ENCODE data around the gene AKR1A1. TPM values are rescaled to one million over a fixed set of nuclear protein-coding genes. Genes with fewer than 3 reads are reported as not detected.
A peak's percentile ranks its signal among the peaks of the same experiment; 100 is the strongest.

The AKR1A1 gene
- total and polyA plus RNA-seq, 2 experiments from 2014 or later: 186 to 275 TPM

DNA sequence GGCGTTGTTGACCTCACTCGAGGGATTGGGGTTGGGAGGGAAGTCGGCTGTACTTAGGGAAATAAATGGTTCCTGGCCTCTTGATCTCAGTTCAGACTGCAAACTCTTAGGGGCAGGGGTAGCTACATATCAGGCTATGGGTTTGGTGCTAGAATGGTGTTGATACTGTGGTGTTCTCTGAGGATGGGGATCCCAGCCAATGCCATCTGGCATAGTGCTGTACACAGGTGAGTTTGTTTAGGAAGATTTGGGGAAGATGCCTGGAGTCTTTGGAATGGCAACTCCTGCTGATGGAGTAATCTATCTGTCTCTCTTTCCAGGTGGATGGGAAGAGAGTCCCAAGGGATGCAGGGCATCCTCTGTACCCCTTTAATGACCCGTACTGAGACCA lies 18.9 kb downstream of the AKR1A1 start (continued):
- TF ChIP-seq ZNF114 (CRISPR knock-in tag; IDR thresholded peaks at IDR 0.05) (no peak), EZH2phosphoT487 (IDR thresholded peaks at IDR 0.05; ENCODE audit: unreplicated experiment) (no peak), NANOG (IDR thresholded peaks at IDR 0.05; ENCODE audit: borderline replicate concordance) (no peak), POLR2AphosphoS5 (IDR thresholded peaks at IDR 0.05; ENCODE audit: low read depth) (no peak), ETS1 (IDR thresholded peaks at IDR 0.05) (no peak), ZNF331 (CRISPR knock-in tag; IDR thresholded peaks at IDR 0.05; ENCODE audit: low read depth) (no peak), STAT1 (IDR thresholded peaks at IDR 0.05; ENCODE audit: unreplicated experiment) (no peak)
- TF ChIP-seq, protein P1, sequence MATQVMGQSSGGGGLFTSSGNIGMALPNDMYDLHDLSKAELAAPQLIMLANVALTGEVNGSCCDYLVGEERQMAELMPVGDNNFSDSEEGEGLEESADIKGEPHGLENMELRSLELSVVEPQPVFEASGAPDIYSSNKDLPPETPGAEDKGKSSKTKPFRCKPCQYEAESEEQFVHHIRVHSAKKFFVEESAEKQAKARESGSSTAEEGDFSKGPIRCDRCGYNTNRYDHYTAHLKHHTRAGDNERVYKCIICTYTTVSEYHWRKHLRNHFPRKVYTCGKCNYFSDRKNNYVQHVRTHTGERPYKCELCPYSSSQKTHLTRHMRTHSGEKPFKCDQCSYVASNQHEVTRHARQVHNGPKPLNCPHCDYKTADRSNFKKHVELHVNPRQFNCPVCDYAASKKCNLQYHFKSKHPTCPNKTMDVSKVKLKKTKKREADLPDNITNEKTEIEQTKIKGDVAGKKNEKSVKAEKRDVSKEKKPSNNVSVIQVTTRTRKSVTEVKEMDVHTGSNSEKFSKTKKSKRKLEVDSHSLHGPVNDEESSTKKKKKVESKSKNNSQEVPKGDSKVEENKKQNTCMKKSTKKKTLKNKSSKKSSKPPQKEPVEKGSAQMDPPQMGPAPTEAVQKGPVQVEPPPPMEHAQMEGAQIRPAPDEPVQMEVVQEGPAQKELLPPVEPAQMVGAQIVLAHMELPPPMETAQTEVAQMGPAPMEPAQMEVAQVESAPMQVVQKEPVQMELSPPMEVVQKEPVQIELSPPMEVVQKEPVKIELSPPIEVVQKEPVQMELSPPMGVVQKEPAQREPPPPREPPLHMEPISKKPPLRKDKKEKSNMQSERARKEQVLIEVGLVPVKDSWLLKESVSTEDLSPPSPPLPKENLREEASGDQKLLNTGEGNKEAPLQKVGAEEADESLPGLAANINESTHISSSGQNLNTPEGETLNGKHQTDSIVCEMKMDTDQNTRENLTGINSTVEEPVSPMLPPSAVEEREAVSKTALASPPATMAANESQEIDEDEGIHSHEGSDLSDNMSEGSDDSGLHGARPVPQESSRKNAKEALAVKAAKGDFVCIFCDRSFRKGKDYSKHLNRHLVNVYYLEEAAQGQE (IDR thresholded peaks at IDR 0.05; ENCODE audit: unreplicated experiment): no peak
- TF ChIP-seq, protein P2, sequence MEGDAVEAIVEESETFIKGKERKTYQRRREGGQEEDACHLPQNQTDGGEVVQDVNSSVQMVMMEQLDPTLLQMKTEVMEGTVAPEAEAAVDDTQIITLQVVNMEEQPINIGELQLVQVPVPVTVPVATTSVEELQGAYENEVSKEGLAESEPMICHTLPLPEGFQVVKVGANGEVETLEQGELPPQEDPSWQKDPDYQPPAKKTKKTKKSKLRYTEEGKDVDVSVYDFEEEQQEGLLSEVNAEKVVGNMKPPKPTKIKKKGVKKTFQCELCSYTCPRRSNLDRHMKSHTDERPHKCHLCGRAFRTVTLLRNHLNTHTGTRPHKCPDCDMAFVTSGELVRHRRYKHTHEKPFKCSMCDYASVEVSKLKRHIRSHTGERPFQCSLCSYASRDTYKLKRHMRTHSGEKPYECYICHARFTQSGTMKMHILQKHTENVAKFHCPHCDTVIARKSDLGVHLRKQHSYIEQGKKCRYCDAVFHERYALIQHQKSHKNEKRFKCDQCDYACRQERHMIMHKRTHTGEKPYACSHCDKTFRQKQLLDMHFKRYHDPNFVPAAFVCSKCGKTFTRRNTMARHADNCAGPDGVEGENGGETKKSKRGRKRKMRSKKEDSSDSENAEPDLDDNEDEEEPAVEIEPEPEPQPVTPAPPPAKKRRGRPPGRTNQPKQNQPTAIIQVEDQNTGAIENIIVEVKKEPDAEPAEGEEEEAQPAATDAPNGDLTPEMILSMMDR (conservative IDR thresholded peaks at IDR 0.05; ENCODE audit: low read depth in 2 of 2): no peak

- Histone ChIP-seq H3K4me1 (ENCODE audit: insufficient read depth) (peaks cover 26% of the 10 kb centered on the region), H3K36me3 (ENCODE audit: insufficient read depth) (peaks cover 42% of the 10 kb centered on the region), H3K9me2 (ENCODE audit: insufficient read depth) (no peaks in the 10 kb centered on the region), H2AFZ (no peak overlapping the region), H3F3A (replicated peaks; ENCODE audit: low read depth) (peaks cover 47% of the 10 kb centered on the region), H3K27ac (ENCODE audit: low read depth) (peak overlapping the region; percentile 67; the same call in 1 of the 2 replicates), H3K4me3 (no peak overlapping the region), H3K79me2 (replicated peaks; ENCODE audit: insufficient read depth) (peaks cover 9% of the 10 kb centered on the region; the same call in 1 of the 2 replicates), H3K27me3 (ENCODE audit: insufficient read depth) (no peaks in the 10 kb centered on the region), H4K20me1 (replicated peaks; ENCODE audit: insufficient read depth) (peaks cover 19% of the 10 kb centered on the region), H3K4me2 (no peak overlapping the region)
- H3K4me1 Mint-ChIP-seq: peaks cover 30% of the 10 kb centered on the region
- TF ChIP-seq CREB1 (CRISPR knock-in tag; IDR thresholded peaks at IDR 0.05; ENCODE audit: low read depth): no peak
- no peak; the same call in 1 of the 2 replicates for TF ChIP-seq POLR2AphosphoS5 (IDR thresholded peaks at IDR 0.05; ENCODE audit: low read depth)
- no peak for TF ChIP-seq EZH2phosphoT487 (IDR thresholded peaks at IDR 0.05; ENCODE audit: unreplicated experiment)
- TF ChIP-seq, protein P2 (conservative IDR thresholded peaks at IDR 0.05; ENCODE audit: low read depth in 2 of 2): peak; percentile 99
- H3K27me3 Mint-ChIP-seq (ENCODE audit: insufficient read depth, low read depth, poor library complexity): peaks cover 4% of the 10 kb centered on the region
- no peaks in the 10 kb centered on the region for H3K9me3 Mint-ChIP-seq
- no peak overlapping the region for H3K27ac Mint-ChIP-seq
- no peak overlapping the region for H3K4me3 Mint-ChIP-seq
- peak; percentile 80 for ATAC-seq
- H3K36me3 Mint-ChIP-seq (ENCODE audit: low read depth): peaks cover 64% of the 10 kb centered on the region
- peak; percentile 87 for DNase-seq (ENCODE audit: low spot score)
Measured at GRCh38 chr1:45569962-45570581, 19.4 kb downstream of the AKR1A1 start.
